H1 (cell line): Measurements from ENCODE around the gene TAF1B. TPM values are rescaled to one million over a fixed set of nuclear protein-coding genes. Genes with fewer than 3 reads are reported as not detected.

Experiments used
- ATF3 ChIP-seq: IDR thresholded peaks from 2 replicates; pipeline ENCODE4 v1.6.1; 2011; ENCODE audit warnings: low read depth, mild to moderate bottlenecking, low read length; ENCODE audit not compliant: insufficient read depth
- BACH1 ChIP-seq: IDR thresholded peaks from 2 replicates; pipeline ENCODE4 v1.6.1; 2012; ENCODE audit warnings: low read length, improper control_type of control experiment
- BCL11A ChIP-seq, 2 experiments: IDR thresholded peaks; one replicate each; pipeline ENCODE4 v1.6.1; 2011; ENCODE audit warnings: low read depth in 2 of 2, low read length in 2 of 2, mild to moderate bottlenecking in 2 of 2
- BRCA1 ChIP-seq: IDR thresholded peaks from 2 replicates; pipeline ENCODE4 v1.6.1; 2012; ENCODE audit warnings: low read depth, low read length, improper control_type of control experiment
- CEBPB ChIP-seq: IDR thresholded peaks from 2 replicates; pipeline ENCODE4 v1.6.1; 2012; ENCODE audit warnings: low read depth, low read length
- TCF12 ChIP-seq: IDR thresholded peaks from 2 replicates; pipeline ENCODE4 v1.6.1; 2011; ENCODE audit warnings: low read depth, mild to moderate bottlenecking, low read length
- TEAD4 ChIP-seq: IDR thresholded peaks from 2 replicates; pipeline ENCODE4 v1.6.1; 2012; ENCODE audit warnings: low read depth, low read length, inconsistent platforms, mixed read lengths
- polyA plus RNA-seq, 7 experiments: library from polyadenylated mRNA; depleted of rRNA in 3 of 7; stranded (reverse) in 5 of 7; unstranded in 2 of 7; fragments of >200 nt in 5 of 7; fragments of 200-250 nt in 2 of 7; gene quantifications; 1 replicate in 5 of 7; 2 replicates in 1 of 7; 4 replicates in 1 of 7; pipeline versions ENCODE4 v1.2.1 to v1.2.3, GENCODE V29; 2011 to 2013; ENCODE audit warnings: missing spikeins in 2 of 7, mixed read lengths in 2 of 7
- total RNA-seq: library from RNA; stranded (reverse); fragmentation: NEBNext Ultra II Directional; extraction: Animal tissue kit (Norgen Biotek cat#: 25700); gene quantifications from 2 replicates; pipeline ENCODE4 v1.2.1, GENCODE V29; 2021
- TF ChIP-seq, protein P1 (sequence below): fragments of 300-600 bp; sonication (generic); IDR thresholded peaks from 2 replicates; pipeline ENCODE4 v1.7.1; 2012; ENCODE audit warnings: low read length, moderate library complexity, mild to moderate bottlenecking, inconsistent platforms; ENCODE audit not compliant: insufficient replicate concordance
- TF ChIP-seq, protein P2 (sequence below): IDR thresholded peaks from 2 replicates; pipeline ENCODE4 v1.6.1; 2012; ENCODE audit warnings: inconsistent platforms

The TAF1B gene
- total and polyA plus RNA-seq, 2 of the 8 experiments (the other 6 are each of a cell fraction or from before 2014, with no cell fraction given): 6.6 to 25.2 TPM

DNA sequence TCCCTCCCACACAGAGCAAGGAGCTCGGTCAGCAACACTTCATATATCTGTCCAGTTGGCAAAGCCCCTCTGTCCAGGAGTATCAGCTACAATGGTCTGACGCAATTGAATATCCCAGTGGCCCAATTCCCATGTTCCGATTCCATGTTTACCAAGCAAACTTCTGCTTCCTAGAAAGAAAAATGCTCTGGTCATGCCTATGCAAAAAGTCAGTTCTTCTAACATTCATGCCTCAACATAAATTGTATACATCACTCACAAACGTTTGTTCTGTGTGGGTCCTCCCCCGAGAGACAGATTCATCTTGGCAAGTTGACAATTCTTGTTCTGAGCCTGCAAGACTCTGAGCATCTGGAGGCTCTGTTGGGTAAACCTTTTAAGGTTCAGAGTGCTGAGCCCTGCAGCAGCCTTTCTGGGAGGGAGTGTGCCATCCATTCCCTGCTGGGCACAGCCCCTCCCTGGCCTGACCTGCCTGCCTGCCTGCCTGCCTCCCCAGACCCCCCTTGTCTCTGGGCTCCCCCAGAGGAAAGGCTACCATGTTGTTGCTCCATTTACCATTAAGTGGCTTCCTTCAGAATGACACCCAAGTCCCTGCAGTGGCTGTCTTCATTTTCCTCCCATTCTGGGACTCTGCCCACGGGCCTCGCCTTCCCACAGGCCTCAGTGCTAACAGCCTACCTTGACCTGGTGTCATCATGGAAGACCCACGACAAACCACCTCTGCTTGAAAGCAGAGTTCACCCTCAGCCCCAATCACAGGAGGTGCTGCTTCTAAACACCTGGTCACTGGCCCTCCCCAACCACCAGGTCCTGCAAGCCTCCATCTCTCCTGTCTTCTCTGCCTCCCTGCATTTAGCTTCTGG, 37.6 kb upstream of the TAF1B start (continued):
- TF ChIP-seq, protein P1, sequence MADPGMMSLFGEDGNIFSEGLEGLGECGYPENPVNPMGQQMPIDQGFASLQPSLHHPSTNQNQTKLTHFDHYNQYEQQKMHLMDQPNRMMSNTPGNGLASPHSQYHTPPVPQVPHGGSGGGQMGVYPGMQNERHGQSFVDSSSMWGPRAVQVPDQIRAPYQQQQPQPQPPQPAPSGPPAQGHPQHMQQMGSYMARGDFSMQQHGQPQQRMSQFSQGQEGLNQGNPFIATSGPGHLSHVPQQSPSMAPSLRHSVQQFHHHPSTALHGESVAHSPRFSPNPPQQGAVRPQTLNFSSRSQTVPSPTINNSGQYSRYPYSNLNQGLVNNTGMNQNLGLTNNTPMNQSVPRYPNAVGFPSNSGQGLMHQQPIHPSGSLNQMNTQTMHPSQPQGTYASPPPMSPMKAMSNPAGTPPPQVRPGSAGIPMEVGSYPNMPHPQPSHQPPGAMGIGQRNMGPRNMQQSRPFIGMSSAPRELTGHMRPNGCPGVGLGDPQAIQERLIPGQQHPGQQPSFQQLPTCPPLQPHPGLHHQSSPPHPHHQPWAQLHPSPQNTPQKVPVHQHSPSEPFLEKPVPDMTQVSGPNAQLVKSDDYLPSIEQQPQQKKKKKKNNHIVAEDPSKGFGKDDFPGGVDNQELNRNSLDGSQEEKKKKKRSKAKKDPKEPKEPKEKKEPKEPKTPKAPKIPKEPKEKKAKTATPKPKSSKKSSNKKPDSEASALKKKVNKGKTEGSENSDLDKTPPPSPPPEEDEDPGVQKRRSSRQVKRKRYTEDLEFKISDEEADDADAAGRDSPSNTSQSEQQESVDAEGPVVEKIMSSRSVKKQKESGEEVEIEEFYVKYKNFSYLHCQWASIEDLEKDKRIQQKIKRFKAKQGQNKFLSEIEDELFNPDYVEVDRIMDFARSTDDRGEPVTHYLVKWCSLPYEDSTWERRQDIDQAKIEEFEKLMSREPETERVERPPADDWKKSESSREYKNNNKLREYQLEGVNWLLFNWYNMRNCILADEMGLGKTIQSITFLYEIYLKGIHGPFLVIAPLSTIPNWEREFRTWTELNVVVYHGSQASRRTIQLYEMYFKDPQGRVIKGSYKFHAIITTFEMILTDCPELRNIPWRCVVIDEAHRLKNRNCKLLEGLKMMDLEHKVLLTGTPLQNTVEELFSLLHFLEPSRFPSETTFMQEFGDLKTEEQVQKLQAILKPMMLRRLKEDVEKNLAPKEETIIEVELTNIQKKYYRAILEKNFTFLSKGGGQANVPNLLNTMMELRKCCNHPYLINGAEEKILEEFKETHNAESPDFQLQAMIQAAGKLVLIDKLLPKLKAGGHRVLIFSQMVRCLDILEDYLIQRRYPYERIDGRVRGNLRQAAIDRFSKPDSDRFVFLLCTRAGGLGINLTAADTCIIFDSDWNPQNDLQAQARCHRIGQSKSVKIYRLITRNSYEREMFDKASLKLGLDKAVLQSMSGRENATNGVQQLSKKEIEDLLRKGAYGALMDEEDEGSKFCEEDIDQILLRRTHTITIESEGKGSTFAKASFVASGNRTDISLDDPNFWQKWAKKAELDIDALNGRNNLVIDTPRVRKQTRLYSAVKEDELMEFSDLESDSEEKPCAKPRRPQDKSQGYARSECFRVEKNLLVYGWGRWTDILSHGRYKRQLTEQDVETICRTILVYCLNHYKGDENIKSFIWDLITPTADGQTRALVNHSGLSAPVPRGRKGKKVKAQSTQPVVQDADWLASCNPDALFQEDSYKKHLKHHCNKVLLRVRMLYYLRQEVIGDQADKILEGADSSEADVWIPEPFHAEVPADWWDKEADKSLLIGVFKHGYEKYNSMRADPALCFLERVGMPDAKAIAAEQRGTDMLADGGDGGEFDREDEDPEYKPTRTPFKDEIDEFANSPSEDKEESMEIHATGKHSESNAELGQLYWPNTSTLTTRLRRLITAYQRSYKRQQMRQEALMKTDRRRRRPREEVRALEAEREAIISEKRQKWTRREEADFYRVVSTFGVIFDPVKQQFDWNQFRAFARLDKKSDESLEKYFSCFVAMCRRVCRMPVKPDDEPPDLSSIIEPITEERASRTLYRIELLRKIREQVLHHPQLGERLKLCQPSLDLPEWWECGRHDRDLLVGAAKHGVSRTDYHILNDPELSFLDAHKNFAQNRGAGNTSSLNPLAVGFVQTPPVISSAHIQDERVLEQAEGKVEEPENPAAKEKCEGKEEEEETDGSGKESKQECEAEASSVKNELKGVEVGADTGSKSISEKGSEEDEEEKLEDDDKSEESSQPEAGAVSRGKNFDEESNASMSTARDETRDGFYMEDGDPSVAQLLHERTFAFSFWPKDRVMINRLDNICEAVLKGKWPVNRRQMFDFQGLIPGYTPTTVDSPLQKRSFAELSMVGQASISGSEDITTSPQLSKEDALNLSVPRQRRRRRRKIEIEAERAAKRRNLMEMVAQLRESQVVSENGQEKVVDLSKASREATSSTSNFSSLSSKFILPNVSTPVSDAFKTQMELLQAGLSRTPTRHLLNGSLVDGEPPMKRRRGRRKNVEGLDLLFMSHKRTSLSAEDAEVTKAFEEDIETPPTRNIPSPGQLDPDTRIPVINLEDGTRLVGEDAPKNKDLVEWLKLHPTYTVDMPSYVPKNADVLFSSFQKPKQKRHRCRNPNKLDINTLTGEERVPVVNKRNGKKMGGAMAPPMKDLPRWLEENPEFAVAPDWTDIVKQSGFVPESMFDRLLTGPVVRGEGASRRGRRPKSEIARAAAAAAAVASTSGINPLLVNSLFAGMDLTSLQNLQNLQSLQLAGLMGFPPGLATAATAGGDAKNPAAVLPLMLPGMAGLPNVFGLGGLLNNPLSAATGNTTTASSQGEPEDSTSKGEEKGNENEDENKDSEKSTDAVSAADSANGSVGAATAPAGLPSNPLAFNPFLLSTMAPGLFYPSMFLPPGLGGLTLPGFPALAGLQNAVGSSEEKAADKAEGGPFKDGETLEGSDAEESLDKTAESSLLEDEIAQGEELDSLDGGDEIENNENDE: no peak
- TF ChIP-seq BRCA1 (no peak), TCF12 (no peak), TEAD4 (no peak), BCL11A (IDR thresholded peaks at IDR 0.05; ENCODE audit: low read depth in 2 of 2, low read length in 2 of 2) (no peak), BACH1 (no peak), CEBPB (no peak), ATF3 (no peak)
- TF ChIP-seq, protein P2, sequence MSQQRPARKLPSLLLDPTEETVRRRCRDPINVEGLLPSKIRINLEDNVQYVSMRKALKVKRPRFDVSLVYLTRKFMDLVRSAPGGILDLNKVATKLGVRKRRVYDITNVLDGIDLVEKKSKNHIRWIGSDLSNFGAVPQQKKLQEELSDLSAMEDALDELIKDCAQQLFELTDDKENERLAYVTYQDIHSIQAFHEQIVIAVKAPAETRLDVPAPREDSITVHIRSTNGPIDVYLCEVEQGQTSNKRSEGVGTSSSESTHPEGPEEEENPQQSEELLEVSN: no peak
